ENCODE results near the gene MEX3B.

MEX3B gene

DNA sequence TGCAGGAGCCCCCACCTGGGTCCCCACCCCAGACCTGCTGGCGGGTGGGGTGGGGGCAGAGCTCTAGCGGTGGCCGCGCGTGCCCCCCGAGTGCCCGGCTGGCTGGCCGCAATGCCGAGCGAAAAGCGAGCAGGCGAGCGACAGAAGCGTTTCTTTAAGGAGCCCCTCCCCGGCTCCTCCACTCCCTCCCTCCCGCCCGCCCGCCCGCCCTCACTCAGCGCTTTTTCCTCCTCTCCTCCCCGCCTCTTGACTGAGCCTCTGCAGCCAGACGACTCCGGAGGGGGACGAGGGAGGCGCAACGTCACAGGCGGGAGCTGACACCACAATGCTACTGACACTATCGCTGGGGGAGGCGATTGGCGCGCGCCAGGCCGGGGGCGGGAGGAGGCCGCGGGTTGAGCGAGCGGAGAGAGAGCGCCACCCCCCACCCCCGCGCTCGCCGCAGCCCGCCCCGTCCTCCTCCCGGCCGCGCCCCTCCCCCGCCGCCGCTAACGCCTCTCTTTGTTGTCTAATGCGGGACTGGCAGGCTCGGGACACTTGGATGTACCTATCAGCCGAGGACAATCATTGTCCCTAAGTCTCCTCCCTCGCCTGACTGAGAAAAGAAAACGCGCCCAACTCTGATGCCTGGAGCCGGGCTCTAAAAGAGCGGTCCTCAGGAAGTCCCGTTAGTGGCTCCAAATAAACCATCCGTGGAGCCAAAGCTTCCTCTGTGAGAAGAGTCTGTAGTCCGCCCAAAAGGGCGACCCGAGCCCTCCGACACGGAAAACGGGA lies at the start of gene MEX3B:
TSS of gene MEX3B (minus strand) at position 127 of the 774 bp plus-strand sequence. CDS start 313 bp downstream, outside the sequence.
- DNase-seq, result peak; percentile 96

DNA sequence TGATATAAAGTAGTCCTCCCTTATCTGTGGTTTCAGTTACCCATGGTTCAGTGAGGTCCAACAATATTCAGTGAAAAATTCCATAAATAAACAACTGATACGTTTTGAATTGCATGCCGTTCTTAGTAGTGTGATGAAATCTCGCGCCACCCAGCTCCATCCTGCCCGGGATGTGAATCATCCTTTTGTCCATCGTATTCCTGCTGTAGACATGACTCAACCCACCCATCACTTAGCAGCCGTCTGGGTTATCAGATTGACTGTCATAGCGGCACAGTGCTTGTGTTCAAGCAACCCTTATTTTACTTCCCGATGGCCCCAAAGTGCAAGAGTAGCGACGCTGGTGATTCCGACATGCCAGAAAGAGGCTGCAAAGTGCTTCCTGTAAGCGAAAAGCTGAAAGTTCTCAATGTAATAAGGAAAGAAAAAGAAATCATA lies 48.0 kb upstream of the MEX3B start:
- no peak for DNase-seq

DNA sequence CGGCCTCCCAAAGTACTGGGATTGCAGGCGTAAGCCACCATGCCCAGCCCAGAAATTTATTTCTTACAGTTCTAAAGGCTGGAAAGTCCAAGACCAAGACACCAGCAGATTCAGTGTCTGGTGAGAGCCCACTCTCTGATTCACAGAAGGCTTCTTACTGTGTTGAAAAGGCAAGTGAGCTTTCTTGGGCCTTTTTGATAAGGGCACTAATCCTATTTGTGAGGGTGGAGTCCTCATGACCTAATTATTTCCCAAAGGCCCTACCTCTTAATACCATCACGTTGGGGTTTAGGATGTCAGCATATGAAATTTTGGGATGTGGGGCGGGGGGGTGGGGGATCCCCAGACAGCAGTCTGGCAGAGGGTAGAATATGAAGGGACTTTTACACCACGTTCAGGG lies 47.5 kb upstream of the MEX3B start:
- no peak for DNase-seq

DNA sequence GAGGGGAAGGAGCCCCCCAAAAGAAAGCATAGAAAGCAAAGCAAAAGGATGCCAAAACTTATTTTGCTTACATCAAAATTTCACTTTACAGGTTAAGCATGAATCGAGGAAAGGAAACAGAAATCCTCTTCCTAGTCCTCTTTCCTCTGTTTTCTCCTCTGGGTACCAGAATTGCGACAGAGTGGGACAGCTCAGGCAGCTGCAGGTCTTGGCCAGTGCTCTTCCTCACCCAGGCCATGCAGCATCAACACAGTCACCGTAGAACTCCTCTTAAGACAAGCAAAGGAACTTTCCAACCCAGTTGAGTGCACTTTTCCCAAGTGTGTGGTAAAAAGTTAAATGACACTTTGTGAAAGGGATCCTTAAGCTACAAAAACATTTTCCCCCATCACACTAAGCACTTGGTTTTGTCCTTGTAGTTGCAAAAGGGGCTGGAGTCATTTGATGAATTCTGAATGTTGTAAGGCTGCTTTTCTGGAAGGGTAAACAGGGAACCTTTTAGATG lies 45.9 kb upstream of the MEX3B start:
- DNase-seq, result no peak

DNA sequence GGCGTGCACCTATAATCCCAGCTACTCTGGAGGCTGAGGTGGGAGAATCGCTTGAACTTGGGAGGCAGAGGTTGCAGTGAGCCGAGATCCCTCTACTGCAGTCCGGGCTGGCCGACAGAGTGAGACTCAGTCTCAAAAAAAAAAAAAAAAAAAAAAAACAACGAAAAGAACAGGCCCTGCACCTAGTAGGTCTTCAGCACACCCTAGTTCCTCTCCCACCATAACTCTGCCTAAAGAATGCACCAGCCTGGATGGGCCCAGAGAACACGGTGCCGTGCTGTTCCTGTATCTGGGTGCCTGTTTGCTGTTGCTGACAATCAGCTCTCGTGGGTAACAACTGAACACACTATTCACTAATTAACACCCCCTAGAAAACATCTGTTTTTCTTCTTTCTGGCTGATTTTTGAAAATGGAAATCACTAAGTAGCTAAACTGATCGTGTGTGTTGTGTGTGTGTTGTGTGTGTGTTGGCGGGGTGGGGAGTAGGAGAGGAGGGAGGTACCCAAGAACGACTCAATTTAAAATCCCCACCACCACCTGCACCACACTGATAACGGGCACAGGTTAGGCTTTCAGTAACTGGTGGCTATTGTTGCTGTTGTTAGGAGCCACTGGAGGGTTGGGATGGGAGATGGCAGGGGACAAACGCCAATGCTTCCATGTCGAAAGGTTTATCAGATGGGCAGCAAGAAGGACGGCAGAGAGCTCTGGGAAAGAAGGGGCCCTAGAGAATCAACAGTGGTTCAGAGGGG lies 40.6 kb upstream of the MEX3B start:
- no peak for DNase-seq

DNA sequence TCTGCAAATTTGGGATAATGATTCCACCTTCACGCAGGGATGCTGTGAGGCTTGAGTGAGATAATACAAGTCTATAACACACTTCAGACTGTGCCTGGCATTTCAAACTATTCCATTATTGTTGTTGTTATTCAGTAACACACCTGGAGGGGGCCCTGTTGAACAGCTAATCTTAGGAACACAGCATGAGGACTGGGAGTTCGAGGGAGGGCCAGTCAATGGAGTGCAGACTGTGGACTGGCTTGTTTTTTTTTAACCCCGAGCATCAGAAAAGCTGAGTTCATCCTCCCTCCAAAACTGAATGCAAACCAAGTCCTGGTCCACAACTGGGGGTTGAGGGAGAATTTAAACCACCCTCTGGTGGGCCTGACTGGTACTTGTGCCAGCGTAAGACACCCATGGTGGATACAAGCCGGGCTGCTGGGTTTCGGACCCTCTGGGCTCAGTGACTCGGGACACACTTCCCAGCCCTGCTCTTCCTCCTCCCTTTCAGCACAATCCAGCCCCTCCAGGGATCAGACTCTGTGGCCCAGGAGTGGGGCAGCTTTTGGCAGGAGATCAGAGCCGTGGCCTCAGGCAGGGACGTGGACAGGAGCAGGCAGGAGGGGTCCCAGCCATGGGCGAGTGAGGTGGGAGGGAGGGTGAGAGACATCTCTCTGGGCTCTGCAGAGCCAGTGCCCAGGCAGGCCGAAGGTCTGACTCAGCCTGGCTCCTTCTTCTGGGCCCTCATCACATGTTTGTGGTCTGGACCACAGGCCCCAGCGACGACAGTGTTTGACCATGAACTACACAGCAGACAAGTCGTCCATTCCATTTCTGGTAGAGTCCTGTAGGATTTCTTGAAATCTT lies 36.3 kb upstream of the MEX3B start:
- no peak for DNase-seq

DNA sequence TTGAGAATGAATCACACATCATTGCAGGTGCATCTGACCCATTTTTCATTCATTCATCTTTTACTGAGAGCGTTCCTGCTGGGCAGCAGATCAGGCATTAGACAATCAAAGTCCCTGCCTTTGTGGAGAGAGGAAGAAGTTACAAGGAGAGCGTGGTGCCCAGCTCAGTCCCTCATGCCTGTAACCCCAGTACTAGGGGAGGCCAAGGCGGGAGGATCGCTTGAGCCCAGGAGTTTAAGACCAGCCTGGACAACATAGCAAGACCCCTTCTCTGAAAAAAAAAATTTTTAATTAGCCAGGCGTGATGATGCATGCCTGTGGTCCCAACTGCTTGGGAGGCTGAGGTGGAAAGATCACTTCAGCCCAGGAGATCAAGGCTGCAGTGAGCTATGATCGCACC lies 35.0 kb upstream of the MEX3B start:
- DNase-seq, result no peak

DNA sequence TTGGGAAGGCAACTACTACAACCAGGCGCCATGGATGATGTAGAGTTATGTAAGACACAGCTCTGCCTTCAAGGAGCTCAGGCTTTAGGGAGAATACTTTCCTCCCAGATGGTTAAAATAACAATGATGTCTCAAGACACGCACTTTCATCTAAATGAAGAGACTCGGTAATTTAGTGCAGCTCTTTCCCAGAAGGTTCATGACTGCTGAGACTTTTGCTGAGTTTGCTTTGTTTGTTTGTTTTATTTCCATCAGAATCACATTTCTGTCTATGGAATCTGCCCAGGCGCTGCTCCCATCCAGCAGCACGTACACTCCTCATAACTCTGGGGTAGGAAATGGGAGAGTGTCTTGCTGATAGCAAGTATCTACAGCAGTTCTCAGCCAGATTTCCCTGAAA lies 33.9 kb upstream of the MEX3B start:
- no peak for DNase-seq

DNA sequence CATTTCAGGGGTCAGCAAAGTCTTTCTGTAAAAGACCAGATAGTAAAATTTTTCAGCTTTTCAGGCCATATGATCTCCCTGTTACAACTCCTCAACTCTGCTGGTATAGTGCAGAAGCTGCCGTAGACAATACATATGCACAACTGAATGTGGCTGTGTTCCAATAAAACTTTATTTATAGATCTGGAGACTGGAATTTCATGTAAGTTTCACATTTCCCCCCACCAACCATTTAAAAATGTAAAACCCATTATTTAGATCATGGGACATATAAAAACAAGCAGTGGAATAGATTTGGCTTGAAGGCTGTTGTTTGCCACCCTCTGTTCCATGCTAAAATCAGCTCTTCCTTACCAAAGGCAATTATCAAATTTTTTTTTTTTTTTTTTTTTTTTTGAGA lies 28.8 kb upstream of the MEX3B start:
- DNase-seq, result no peak

DNA sequence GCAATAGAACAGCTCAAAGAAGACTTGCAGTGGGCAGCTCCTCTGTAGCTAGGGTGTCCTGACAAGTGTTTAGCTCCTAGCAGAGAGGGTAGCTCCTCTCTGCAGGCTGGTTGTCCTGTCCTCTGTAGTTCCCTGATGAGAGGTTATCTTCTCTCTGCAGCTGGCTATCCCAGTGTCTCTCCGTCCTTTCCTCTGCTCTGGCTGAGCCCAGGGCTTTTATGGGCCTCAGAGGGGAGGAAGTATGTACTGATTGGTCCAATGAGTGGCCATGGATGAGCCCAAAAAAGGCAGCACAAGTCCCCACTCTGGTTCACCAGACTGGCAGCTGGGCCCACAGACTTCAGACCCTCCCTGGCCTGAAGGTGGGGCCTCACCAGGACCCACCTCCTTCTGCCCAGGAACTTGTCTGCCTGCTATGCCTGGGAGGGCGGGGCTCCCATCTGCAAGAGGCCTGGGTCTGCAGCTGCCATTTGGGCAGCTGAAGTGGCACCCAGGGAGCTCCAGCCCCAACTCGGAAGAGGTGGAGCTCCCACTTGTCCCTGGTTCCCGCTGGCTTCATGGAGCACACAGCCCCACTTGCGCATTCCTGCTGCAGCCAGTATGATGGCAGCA lies 27.2 kb upstream of the MEX3B start:
- no peak for DNase-seq

DNA sequence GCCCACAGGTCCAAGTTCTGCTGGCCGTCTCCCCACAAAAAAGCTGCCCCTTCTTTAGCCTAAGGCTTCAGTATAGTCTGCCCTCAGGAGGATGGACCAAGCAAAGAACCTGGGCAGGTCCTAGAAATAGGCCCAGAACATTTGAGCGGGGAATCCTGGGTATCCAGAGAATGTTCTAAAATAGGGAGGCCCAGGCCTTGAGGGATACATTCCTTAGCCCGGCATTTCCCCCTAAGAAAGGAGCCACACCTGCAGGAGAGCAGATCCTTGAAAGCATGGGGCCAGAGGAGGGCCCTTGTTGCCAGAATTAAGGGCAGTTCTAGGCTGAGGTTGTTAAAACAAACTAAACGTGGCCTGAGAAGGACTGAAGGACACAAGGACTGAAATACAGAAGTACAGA lies 20.6 kb upstream of the MEX3B start:
- DNase-seq, result no peak

DNA sequence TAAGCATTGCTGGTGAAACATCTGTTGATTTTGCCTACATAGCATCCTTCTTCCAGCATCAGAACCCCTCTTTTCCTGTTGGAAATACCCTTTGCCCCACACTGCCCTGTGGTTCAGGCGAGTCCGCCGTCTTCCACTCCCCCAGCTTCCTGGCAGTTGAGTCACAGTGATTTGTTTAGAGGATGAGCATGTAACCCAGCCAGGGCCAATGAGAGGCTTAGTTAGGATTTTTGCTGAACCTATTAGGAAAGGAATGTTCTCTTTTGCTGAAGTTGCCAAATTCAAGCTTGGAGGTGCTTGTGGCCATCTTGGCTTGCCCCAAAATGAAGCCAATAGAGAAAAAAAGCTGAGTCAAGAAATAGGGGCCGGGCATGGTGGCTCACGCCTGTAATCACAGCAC lies 19.0 kb upstream of the MEX3B start:
- no peak for DNase-seq

DNA sequence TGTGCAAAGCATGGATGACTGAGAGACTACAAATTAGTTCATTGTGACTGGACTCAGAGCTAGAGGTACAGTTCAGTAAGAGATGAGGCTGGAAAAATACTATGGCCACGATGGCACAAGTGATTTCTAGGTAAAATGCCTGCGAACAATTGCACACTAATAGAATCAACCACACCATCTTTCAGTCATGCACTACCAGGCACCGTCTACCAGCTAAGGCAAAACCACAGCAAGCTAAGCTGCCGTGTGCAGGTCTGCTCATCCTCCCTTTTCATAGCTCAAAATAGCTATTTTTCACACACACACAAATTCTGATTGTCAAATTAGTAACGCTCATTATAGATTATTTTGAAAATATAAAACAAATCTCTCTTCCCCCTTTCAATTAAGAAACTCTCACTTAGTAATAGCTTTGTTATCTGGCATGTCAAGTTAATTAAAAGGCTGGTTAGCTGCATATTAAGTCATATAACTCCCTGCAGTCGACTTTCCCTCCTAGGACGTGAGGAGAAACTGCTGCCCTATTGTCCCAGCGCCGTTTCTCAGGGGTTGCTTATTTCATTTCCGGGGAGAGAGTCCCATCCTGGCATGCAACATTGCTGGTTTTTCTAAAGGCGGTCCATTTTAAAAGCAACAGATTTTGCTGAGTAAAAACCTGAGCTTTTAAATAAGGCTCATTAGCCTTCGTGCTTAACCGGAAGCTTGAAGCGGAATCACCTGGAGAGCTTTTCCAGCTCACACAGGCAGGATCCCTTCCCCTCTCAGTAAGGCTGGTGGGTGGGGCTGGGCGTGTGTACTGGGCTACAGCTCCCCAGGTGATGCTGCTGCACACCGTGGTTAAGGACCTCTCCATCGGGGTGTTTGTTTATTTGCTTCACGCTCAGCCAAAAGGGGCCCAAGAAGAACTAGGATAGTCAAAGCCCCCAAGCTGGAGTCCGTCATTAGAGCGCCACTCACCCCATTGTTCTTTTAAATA lies 16.9 kb upstream of the MEX3B start:
- DNase-seq, result no peak

DNA sequence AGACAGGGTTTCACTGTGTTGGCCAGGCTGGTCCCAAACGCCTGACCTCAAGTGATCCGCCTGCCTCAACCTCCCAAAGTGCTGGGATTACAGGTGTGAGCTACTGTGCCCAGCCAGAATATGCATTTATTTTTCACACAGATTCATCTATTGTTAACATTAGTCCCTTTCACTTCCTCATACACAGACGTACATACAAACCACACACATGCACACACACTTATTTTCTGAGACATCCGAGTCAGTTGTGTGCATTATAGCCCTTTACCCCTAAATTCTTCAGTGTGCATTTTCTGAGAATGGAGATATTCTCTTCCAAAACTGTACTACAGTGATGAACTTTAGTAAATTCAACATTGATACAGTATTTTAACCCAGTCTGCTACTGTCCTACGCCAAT lies 15.0 kb upstream of the MEX3B start:
- DNase-seq, result no peak

DNA sequence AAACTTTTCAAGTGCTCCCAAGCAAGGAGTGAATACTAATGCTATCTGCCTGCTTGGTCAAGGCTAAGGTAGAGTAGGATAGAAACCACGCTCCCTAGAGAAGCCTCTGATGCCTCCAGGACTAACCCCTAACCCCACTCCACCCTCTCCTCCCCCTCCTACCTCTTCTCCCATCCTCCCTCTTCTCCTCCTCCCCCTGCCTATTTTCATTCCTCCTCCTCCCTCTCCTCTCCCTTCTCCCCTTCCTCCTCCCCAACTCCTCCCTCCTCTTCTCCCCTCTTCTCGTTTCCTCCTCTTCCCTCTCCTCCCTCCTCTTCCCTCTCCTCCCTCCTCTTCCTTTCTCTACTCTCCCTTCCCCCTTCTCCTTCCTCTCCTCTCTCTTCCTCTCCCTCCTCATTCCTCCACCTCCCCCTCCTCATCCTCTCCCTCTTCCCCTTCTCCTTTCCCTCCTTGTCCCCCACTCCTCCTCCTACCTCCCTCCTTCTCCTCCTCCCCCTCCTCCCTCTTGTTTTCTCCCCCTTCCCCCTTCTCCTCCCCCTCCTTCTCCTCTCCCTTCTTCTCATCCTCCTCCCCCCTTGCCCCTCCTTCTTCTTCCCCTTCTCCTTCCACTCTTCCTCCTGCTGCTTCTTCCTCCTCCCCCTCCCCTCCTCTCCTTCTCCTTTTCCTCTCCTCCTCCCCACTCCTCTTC lies 12.8 kb upstream of the MEX3B start:
- no peak for DNase-seq

DNA sequence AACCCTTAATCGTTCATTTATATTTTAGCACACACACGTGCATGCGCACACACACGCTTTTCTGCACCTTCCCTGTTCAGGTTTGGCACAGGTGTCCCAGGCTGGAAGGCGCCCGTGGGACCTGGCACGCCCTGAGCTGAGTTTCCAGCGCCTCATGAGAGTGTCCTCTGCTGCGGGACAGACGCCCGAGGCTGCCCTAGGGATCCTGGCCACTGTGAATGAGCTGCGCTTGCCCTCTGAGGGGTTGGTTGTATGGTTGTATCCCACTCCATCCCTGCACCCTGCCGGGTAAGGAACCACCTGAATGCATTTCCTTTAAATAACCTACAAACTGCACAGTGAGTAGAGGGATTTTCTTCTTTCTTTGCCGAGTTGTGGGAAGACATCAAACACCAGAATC lies 12.2 kb upstream of the MEX3B start:
- no peak for DNase-seq

DNA sequence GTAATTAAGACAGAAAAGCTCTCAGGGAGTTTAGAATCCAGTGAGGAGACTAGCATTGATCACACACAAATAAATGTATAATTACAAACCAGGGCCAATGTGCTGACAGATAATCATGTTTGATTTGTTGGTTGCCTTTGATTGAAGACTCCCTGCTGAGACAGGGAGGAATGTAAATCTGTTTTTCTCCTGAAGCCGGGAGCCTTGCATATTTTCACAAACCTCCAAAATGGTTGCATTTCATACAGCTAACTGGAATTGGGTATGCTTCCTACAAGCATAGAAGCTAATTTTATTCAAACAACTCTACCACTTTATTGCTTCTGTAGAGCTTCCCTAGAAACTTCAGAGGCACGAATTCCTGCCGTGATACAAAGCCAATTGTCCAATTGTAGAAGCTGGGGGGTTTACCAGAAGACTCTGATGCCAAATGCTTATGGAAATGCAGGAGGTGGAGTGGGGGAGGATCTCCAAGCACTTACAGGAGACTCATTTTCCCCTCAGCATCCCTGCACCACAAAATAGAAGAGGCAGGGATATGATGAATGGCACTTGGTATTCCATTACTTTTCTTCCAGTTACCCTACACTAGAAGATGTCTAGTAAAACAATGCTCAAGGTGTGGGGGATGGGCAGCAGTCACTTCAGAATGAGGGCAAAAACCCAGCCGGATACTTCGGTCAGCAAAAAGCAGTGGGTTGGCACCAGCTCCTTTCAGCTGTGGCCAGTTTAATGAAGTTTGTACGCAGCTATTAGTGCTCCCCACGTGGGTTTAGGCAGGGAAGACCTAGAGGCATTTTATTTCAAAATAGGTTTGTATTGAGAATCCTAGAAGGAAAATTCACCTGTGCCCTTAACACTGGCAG lies 11.4 kb upstream of the MEX3B start:
- DNase-seq, result no peak

DNA sequence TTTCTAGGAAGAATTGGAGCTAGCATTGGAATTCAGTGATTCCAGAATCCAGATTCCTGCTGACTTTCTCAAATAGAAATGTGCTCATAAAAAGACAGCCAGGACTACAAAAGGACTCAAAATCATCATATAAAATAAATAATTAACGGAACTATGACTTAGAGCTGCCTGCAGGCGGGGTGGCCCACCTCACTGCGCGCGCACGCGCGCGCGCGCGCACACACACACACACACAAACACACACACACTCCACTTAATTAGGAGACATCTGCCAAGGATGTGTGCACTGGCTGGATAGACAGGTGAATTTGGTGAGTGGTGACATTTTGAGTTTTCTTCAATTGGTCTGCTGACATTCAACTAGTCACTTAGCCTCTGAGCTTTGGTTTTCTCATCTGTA lies 6.9 kb upstream of the MEX3B start:
- no peak for DNase-seq

DNA sequence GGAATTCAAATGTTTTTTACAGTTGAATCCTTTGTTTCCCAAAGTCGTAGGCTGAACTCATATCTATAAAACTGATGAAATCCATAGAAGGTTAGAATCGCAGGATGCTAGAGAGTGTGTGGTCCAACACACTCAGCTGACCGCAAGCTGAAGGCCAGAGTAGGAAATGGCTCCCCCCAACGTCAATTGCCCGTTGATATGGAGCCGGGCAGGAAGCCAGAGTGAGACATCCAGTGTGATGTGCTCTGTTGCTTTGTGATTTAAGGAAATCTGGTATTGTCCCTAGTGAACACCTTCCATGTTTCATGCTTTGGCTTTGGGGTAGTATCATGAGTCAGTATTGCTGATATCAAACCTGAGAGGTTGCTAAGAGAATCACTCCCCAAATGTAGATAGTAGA lies 5.8 kb upstream of the MEX3B start:
- DNase-seq, result no peak

DNA sequence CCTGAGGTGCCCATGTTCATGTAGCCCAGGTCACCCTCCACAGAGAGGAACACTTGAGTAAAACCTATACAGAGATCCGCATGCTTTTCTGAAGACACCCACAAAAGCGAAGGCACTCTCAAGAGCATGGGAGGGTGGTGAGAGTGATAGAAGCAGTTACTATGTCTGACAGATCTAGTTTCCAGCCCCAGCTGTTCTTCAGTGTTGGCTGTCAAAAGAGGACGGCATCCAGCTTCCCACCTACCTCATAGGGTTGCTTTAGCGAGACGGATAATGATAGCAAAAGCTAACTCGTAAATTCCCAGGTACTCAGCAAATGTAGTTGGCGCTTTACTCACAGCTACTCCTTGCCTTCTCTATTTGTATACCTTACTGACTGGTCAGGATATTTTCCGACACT lies 3.0 kb upstream of the MEX3B start:
- no peak for DNase-seq

All from activated CD4-positive, alpha-beta T cell treated with anti-CD3 and anti-CD28 coated beads, Interleukin-2, Interleukin-6, amounts not matched to agents 100 ng/mL and 50 ng/mL, durations not matched to agents 16 hours and 8 hours (primary cell).